Activated naive CD4-positive, alpha-beta T cell treated with anti-CD3 and anti-CD28 coated beads, Interleukin-2, amount 50 U/mL, for 24 hours (primary cell): ENCODE measurements around the gene BNC2.

Experiments used
- H3K27ac Mint-ChIP-seq: one replicate; pipeline ENCODE4 v1.8.0; 2021; ENCODE audit warnings: mild to moderate bottlenecking, mixed read lengths
- H3K27me3 Mint-ChIP-seq: one replicate; pipeline ENCODE4 v1.8.0; 2021; ENCODE audit warnings: mixed read lengths
- H3K36me3 Mint-ChIP-seq: one replicate; pipeline ENCODE4 v1.8.0; 2021; ENCODE audit warnings: mixed read lengths
- H3K4me1 Mint-ChIP-seq: one replicate; pipeline ENCODE4 v1.8.0; 2021; ENCODE audit warnings: mixed read lengths
- H3K4me3 Mint-ChIP-seq: one replicate; pipeline ENCODE4 v1.8.0; 2021; ENCODE audit warnings: mild to moderate bottlenecking, mixed read lengths
- H3K9me3 Mint-ChIP-seq: one replicate; pipeline ENCODE4 v1.8.0; 2021; ENCODE audit warnings: mixed read lengths

BNC2 gene

DNA sequence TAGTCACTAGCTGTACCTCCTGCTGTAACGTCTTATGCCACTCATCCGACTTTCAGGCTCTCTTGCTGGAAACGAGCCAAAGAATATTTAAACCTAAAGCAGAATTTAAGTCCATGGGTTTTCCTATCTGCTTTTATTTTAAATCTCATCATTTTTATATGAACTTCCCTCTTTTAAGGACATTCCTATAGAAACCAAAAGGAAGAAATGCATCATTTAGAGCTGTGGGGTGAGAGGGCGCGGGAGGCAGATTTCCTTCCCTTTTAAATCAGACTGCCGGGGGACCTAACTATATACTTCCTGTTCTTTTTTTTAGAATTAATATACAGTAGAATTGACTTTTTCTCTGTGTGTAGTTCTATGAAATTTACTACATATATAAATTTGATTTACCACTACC lies 468.8 kb downstream of the BNC2 start:
- Mint-ChIP-seq H3K27me3 (no peaks in the 10 kb centered on the region), H3K36me3 (no peaks in the 10 kb centered on the region), H3K9me3 (no peaks in the 10 kb centered on the region), H3K4me1 (no peaks in the 10 kb centered on the region), H3K27ac (no peak overlapping the region), H3K4me3 (no peak overlapping the region)

GRCh38 chr9:16398691-16399090 lies 471.8 kb downstream of the BNC2 start:
- Mint-ChIP-seq H3K4me3 (no peak overlapping the region), H3K27me3 (no peaks in the 10 kb centered on the region), H3K27ac (no peak overlapping the region), H3K4me1 (no peaks in the 10 kb centered on the region), H3K9me3 (no peaks in the 10 kb centered on the region), H3K36me3 (no peaks in the 10 kb centered on the region)

DNA sequence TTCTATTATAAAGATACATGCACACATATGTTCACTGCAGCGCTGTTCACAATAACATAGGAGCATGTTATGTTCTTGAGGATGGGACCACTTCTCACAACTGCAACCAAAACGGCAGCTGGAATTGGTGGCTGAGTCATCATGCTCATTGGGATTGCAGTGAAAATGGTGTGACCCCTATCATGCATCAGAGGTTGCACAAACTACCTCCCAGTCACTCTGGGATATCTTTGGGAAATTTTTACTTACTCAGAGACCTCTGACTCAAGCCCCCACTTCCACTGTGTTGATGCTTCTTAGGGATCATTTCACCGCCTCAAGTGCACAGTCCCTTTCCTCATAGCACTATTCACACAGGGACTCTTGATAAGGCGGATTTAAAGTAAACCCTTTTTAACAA lies 474.1 kb downstream of the BNC2 start:
- H3K36me3 Mint-ChIP-seq: no peaks in the 10 kb centered on the region
- H3K27me3 Mint-ChIP-seq: no peaks in the 10 kb centered on the region
- no peaks in the 10 kb centered on the region for H3K9me3 Mint-ChIP-seq
- no peak overlapping the region for H3K27ac Mint-ChIP-seq
- no peaks in the 10 kb centered on the region for H3K4me1 Mint-ChIP-seq
- no peak overlapping the region for H3K4me3 Mint-ChIP-seq

- no peaks in the 10 kb centered on the region for H3K27me3 Mint-ChIP-seq
- no peaks in the 10 kb centered on the region for H3K9me3 Mint-ChIP-seq
- H3K27ac Mint-ChIP-seq: no peak overlapping the region
- H3K4me3 Mint-ChIP-seq: no peak overlapping the region
- no peaks in the 10 kb centered on the region for H3K4me1 Mint-ChIP-seq
- no peaks in the 10 kb centered on the region for H3K36me3 Mint-ChIP-seq
Measured at GRCh38 chr9:16391369-16391768, 479.1 kb downstream of the BNC2 start.

- Mint-ChIP-seq H3K27me3 (no peaks in the 10 kb centered on the region), H3K4me3 (no peak overlapping the region), H3K36me3 (no peaks in the 10 kb centered on the region), H3K27ac (no peak overlapping the region), H3K9me3 (no peaks in the 10 kb centered on the region), H3K4me1 (no peaks in the 10 kb centered on the region)
Measured at GRCh38 chr9:16387382-16387781, 483.1 kb downstream of the BNC2 start.

GRCh38 chr9:16386827-16387077 lies 483.7 kb downstream of the BNC2 start:
- Mint-ChIP-seq H3K27me3 (no peaks in the 10 kb centered on the region), H3K27ac (no peak overlapping the region)

DNA sequence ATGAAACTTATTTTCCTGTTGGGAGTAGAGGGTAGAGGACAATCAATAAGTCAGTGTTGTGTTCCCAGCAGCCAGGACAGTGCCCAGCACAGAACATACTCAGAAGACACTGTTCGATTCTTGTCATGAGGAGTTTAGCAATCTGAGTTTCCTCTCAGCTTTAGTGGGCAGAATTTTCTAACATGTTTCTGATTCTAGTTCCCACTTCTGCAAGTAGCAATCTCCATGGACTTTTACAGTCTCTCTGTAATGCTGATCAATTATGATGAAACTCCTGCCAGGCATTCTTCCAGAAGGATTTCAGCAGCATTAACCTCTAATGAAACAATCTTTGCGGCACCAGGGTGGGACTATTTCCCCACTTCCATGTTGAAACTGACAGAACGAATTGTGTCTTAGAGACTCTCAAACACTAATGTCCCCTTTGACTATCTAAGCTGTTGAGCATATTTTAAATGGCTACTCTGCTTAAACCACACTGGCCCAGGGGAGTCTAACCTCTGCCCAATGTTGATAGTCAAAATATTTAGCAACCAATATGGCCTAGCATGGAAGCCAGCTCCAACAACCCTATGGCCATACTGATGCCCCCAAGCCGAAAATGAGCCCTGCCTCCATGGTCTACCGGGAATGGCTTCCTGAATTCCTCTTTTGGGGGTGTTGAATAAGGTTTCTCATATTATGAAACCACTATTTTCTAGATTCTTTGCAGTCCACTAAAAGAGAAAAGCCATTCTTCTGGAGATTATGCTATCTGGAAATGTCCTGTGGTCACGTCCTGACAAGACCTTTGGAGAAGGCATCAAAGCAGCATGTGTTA lies 484.3 kb downstream of the BNC2 start:
- Mint-ChIP-seq H3K27me3 (no peaks in the 10 kb centered on the region), H3K36me3 (no peaks in the 10 kb centered on the region), H3K4me3 (no peak overlapping the region), H3K4me1 (no peaks in the 10 kb centered on the region), H3K27ac (no peak overlapping the region), H3K9me3 (no peaks in the 10 kb centered on the region)

More at GRCh38 chr9:16386827-16387077, 483.7 kb downstream of the BNC2 start:
- H3K4me1 Mint-ChIP-seq: no peaks in the 10 kb centered on the region
- H3K9me3 Mint-ChIP-seq: no peaks in the 10 kb centered on the region
- H3K4me3 Mint-ChIP-seq: no peak overlapping the region
- no peaks in the 10 kb centered on the region for H3K36me3 Mint-ChIP-seq

DNA sequence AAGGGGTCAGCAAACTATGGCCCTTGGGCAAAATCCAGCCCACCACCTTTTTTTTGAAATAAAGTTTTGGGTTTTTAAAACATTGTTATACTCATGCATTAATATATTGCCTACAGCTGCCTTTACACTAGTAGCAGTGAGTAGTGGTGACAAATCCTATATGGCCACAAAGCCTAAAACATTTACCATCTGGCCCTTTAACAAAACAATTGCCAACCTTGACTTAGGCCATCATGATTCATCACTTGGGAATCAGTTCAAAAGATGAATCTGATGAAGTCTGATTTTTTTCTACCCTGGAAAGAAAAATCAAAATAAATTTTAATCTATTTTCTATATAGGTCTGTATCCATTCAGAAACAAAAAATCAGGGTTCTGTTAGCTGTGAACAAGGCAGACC lies 484.9 kb downstream of the BNC2 start:
- Mint-ChIP-seq H3K9me3 (no peaks in the 10 kb centered on the region), H3K36me3 (no peaks in the 10 kb centered on the region), H3K4me1 (no peaks in the 10 kb centered on the region), H3K4me3 (no peak overlapping the region), H3K27ac (no peak overlapping the region), H3K27me3 (no peaks in the 10 kb centered on the region)

GRCh38 chr9:16384993-16385392 lies 485.5 kb downstream of the BNC2 start:
- no peaks in the 10 kb centered on the region for H3K36me3 Mint-ChIP-seq

GRCh38 chr9:16377311-16377710 lies 493.2 kb downstream of the BNC2 start:
- Mint-ChIP-seq H3K4me3 (no peak overlapping the region), H3K4me1 (no peaks in the 10 kb centered on the region), H3K27me3 (no peaks in the 10 kb centered on the region), H3K36me3 (no peaks in the 10 kb centered on the region), H3K9me3 (peaks cover 7% of the 10 kb centered on the region), H3K27ac (no peak overlapping the region)

More at GRCh38 chr9:16384993-16385392, 485.5 kb downstream of the BNC2 start:
- Mint-ChIP-seq H3K4me3 (no peak overlapping the region), H3K27me3 (no peaks in the 10 kb centered on the region), H3K27ac (no peak overlapping the region), H3K9me3 (no peaks in the 10 kb centered on the region), H3K4me1 (no peaks in the 10 kb centered on the region)

GRCh38 chr9:16371306-16371705 lies 499.2 kb downstream of the BNC2 start:
- no peak overlapping the region for H3K27ac Mint-ChIP-seq
- no peaks in the 10 kb centered on the region for H3K27me3 Mint-ChIP-seq
- no peaks in the 10 kb centered on the region for H3K36me3 Mint-ChIP-seq
- H3K9me3 Mint-ChIP-seq: peaks cover 7% of the 10 kb centered on the region
- H3K4me3 Mint-ChIP-seq: no peak overlapping the region
- no peaks in the 10 kb centered on the region for H3K4me1 Mint-ChIP-seq

GRCh38 chr9:16370647-16371046 lies 499.8 kb downstream of the BNC2 start:
- Mint-ChIP-seq H3K27me3 (no peaks in the 10 kb centered on the region), H3K27ac (no peak overlapping the region), H3K9me3 (peaks cover 7% of the 10 kb centered on the region), H3K36me3 (no peaks in the 10 kb centered on the region), H3K4me1 (no peaks in the 10 kb centered on the region), H3K4me3 (no peak overlapping the region)

DNA sequence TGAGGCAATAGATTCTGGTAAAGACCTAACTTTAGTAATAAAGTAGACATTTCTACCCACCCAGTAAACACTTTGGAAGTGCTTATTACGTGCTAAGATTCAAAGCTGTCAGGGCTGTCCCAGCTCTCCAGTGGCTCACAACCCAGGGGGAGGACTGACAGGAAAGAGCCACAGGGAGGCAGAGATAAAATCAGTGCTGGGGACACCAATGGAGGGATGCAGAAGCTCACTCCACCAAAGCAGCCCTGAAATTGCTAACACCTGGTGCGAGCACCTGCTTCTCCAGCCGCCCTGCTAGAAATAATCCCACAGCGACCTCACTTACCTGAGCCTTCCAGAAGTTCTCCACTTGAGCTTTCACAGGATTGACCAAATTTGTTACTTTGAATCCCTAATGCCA lies 501.0 kb downstream of the BNC2 start:
- Mint-ChIP-seq H3K27me3 (no peaks in the 10 kb centered on the region), H3K27ac (no peak overlapping the region), H3K4me1 (no peaks in the 10 kb centered on the region), H3K4me3 (no peak overlapping the region), H3K9me3 (peaks cover 7% of the 10 kb centered on the region), H3K36me3 (no peaks in the 10 kb centered on the region)

GRCh38 chr9:16368237-16369087 lies 502.0 kb downstream of the BNC2 start:
- Mint-ChIP-seq H3K27ac (no peak overlapping the region), H3K27me3 (no peaks in the 10 kb centered on the region), H3K4me3 (no peak overlapping the region), H3K9me3 (peaks cover 7% of the 10 kb centered on the region), H3K4me1 (no peaks in the 10 kb centered on the region), H3K36me3 (no peaks in the 10 kb centered on the region)

DNA sequence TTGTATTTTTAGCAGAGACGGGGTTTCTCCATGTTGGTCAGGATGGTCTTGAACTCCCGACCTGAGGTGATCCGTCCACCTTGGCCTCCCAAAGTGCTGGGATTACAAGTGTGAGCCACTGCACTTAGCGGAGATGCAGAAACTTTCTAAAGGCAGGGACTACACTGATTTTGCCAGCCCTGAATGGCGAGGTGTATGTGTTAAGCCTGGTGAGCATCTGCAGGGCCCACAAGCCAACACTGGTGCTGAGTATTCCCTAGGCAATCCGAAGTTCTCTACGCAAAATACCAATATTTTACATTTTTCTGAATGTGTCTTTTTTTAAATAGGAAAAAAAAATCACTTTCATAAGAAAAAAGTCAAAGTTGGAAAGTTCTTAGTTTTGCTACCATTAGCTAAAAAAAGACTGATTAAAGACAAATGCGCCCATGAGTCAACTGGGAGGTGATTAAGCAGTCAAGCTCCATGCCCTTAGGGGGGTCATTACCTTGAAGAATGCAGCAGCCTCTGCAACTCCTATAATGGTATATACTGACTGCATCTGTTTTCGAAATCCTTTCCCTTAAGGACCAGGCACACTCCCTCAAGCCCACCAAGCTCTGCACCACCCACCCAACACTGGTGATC lies 502.8 kb downstream of the BNC2 start:
- no peaks in the 10 kb centered on the region for H3K4me1 Mint-ChIP-seq
- no peaks in the 10 kb centered on the region for H3K36me3 Mint-ChIP-seq
- H3K4me3 Mint-ChIP-seq: no peak overlapping the region
- peaks cover 4% of the 10 kb centered on the region for H3K9me3 Mint-ChIP-seq
- no peak overlapping the region for H3K27ac Mint-ChIP-seq
- H3K27me3 Mint-ChIP-seq: no peaks in the 10 kb centered on the region

- Mint-ChIP-seq H3K27ac (no peak overlapping the region), H3K36me3 (no peaks in the 10 kb centered on the region), H3K4me3 (no peak overlapping the region), H3K4me1 (no peaks in the 10 kb centered on the region), H3K27me3 (no peaks in the 10 kb centered on the region), H3K9me3 (no peaks in the 10 kb centered on the region)
Measured at GRCh38 chr9:16364347-16364746, 506.1 kb downstream of the BNC2 start.
